NCI-H2227 (cell line): ENCODE data around the gene ACTR3.

Source experiments
- DNase-seq: peaks from one replicate; lab custom pipeline; 2025; ENCODE audit not compliant: unreplicated experiment; lab: John Stamatoyannopoulos, UW

Gene ACTR3

GRCh38 chr2:113996671-113997594, 107.0 kb downstream of the ACTR3 start:
- no peak for DNase-seq

DNA sequence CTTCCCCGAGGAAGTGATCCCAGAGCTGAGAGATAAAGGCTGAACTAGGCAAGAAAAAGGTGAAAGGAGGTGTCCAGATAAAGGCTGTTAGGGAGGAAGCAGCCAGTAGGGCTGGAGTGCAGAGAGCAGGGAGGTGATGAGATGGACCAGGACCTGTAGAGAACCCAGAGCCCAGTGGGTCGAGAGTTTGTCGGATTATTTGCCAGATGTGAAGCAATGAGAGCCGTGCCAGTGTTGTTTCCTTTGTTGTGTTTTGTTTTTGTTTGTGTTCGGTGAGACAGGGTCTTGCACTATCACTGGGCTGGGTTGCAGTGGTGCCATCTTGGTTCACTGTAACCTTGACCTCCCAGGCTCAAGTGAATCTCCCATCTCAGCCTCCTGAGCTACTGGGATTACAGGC, 111.3 kb downstream of the ACTR3 start:
- DNase-seq: no peak

DNA sequence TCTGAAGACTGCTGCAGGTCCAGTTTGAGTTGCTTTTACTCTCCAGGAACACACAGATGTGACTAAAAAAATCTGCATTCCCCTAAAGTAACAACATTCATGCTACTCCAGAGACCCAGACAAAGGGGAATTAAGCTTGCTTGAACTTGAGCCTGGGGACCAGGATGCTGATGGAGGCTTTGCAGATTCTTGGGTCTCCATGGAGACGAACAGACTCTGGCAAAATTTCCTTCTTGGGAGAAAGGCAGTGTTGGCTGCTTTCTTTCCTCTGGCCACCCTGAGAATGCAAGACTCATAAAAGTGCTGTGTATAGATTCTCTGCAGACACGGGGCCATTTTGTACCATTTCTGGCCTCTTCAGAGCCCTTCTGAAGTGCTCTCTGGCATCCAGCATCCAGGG, 112.0 kb downstream of the ACTR3 start:
- no peak for DNase-seq

DNA sequence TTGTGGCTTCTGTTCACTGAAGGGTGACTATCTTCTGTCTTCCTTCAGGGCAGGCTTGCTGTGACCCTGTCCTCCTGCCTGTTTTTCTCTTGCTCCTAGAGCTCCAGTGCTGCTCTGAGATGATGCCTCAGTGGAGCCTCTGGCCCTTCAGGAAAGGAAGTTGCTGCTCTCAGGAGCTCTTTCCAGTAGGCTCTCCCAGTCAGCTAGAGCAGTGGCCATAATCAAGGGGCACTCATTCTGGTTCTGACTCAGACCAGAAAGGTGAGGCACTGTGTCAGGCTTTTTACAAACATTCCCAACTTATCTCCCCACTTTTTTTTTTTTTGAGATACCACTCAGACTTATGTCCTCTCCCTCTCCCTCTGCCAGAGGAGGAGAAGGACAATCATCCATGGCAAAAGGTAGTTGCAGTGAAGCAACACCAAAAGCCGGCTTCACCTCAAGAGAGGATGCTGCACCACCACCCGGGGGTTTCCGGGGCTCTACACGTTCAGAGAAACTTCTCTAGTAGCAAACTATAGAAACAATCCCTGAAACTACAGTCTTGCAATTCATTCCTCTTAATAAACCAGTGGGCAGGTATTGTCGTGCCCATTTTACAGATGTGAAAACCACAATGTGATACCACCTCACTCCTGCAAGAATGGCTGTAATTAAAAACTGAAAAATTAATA, 115.4 kb downstream of the ACTR3 start:
- DNase-seq: no peak

DNA sequence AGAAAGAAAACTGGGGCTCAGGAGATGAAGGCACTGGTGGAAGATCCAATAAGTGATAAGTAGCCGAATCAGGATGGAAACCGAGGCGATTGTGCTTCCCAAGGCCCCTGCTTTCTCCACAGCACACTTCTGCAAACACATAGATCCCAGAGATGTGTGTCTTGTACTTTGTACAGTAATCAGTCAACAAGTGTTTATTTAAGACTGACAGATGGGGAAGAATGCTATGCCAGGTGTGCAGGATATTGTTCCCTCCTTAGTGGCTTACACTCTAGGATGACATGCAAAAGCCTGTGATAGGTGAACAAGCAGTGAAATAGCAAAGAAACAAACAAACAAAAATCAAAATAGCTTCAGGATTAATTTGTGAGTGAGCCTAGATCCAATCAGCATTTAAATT, 116.6 kb downstream of the ACTR3 start:
- DNase-seq: no peak

- no peak for DNase-seq
Measured at GRCh38 chr2:114007436-114007835, 117.5 kb downstream of the ACTR3 start.

DNA sequence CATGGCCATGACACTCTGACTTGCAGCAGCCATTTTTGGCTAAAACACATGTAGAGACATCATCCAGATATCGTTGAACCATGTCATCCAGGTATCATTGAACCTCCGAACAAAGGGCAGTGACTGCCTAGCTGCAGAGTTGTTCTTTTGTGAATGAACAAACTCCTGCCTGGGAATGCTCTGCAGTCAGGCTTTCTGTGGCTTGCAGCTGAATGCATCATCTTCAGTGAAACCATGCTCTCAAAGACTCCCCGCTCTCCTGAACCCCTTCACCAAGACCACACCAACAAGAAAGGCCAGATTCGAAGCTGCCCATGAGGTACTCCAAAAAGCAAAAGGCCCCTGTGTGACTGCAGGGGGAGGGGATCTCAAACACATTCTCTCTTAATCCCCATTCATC, 118.8 kb downstream of the ACTR3 start:
- no peak for DNase-seq

DNA sequence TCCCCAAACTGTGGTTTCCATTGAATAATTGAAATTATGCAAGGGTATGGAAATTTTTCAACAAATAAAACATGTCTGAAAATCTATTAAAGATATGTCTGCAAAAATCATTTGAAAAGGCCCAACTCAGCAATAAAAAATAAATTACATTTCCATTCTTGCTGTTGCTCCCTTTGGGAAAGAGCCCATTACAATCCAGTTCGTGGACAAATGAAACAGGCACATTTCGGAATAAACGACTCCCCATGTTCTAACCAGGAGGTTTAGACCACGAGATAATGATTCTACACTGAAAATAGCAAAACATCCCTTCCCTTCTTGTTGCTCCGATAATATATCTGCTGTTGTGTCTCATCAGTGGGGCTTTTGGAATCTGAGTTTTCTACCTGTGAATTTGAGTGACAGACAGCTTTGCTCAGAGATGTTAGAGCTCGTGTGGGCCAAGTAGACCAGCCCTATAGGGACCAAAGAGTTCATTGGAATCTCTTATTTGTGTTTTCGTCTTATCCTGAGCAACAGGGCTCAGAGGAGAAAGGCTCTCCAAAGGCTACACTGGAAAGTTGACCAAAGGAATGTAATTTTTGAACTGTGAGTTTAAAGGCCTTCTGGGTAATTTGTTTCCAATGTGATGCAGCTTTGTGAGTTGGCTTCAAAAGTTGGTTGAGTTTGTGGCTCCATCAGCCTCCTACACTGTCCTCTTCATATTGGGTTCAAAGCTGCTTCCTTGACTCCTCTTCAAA, 119.5 kb downstream of the ACTR3 start:
- DNase-seq: no peak

DNA sequence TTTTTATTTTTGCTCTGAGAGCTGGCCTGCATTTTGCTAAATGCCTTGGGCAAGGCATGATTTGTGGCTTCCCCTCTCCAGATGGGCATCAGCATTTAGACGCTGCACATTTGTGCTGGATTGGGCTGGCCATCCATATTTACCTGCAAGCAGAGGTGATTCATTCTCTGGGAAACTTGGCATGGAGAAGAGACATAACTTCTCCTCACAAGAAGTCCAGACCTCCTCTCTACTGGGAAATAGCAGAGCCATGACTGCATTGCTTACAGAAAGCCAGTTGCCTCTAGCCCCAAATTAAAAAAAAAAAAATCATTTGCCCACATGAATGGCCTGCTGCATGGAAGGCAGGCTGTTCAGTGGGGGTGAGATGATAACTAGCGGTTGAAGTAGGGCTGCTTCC, 120.1 kb downstream of the ACTR3 start:
- no peak for DNase-seq

- no peak for DNase-seq
Measured at GRCh38 chr2:114011713-114012112, 121.8 kb downstream of the ACTR3 start.
